MM.1S (cell line): ENCODE measurements around the gene TLE5.

Experiments
- DNase-seq: peaks from one replicate; pipeline ENCODE4 v3.0.0-alpha.2; 2015
- H2AFZ ChIP-seq: fragments of 300-600 bp; sonication (generic); 2 replicates; pipeline ENCODE4 v1.6.0; 2016; ENCODE audit warnings: antibody characterized with exemption, low read length
- H3F3A ChIP-seq: fragments of 300-600 bp; sonication (generic); 2 replicates; pipeline ENCODE4 v1.6.1; 2016; ENCODE audit warnings: mild to moderate bottlenecking, antibody characterized with exemption, low read length, moderate library complexity, mixed read lengths; ENCODE audit not compliant: insufficient read depth
- H3K27ac ChIP-seq: fragments of 300-600 bp; sonication (generic); 2 replicates; pipeline ENCODE4 v1.5.1; 2016; ENCODE audit warnings: mild to moderate bottlenecking, low read length
- H3K27me3 ChIP-seq: fragments of 300-600 bp; sonication (generic); replicated peaks from 2 replicates; pipeline ENCODE4 v1.6.0; 2016; ENCODE audit warnings: low read length; ENCODE audit not compliant: insufficient read depth
- H3K36me3 ChIP-seq: fragments of 300-600 bp; sonication (generic); replicated peaks from 2 replicates; pipeline ENCODE4 v1.6.1; 2016; ENCODE audit warnings: mild to moderate bottlenecking, low read length, mixed read lengths; ENCODE audit not compliant: insufficient read depth
- H3K4me1 ChIP-seq: fragments of 300-600 bp; sonication (generic); 2 replicates; pipeline ENCODE4 v1.6.1; 2016; ENCODE audit warnings: low read length, mixed read lengths
- H3K4me2 ChIP-seq: fragments of 300-600 bp; sonication (generic); 2 replicates; pipeline ENCODE4 v1.6.0; 2016; ENCODE audit warnings: low read depth, low read length
- H3K4me3 ChIP-seq: fragments of 300-600 bp; sonication (generic); 2 replicates; pipeline ENCODE4 v1.5.1; 2016; ENCODE audit warnings: low read length, mixed read lengths
- H3K79me2 ChIP-seq: fragments of 300-600 bp; sonication (generic); 2 replicates; pipeline ENCODE4 v1.6.1; 2016; ENCODE audit warnings: mixed run types, low read length, mixed read lengths
- H3K9ac ChIP-seq: fragments of 300-600 bp; sonication (generic); 2 replicates; pipeline ENCODE4 v1.6.1; 2016; ENCODE audit warnings: low read length, mixed read lengths
- H3K9me2 ChIP-seq: fragments of 300-600 bp; sonication (generic); replicated peaks from 2 replicates; pipeline ENCODE4 v1.6.1; 2016; ENCODE audit warnings: mild to moderate bottlenecking, low read length, mixed read lengths; ENCODE audit not compliant: insufficient read depth
- H3K9me3 ChIP-seq: fragments of 300-600 bp; sonication (generic); replicated peaks from 2 replicates; pipeline ENCODE4 v1.6.1; 2016; ENCODE audit warnings: mild to moderate bottlenecking, low read length, mixed read lengths; ENCODE audit not compliant: insufficient read depth
- H4K20me1 ChIP-seq: fragments of 300-600 bp; sonication (generic); 2 replicates; pipeline ENCODE4 v1.6.1; 2016; ENCODE audit warnings: mild to moderate bottlenecking, low read length, moderate library complexity, mixed read lengths; ENCODE audit not compliant: insufficient read depth
- EZH2 ChIP-seq: fragments of 300-600 bp; sonication (generic); optimal IDR thresholded peaks from 2 replicates; pipeline ENCODE3; 2017; ENCODE audit warnings: low read depth, mild to moderate bottlenecking, antibody characterized with exemption, low read length, mixed read lengths
- EZH2phosphoT487 ChIP-seq: fragments of 300-600 bp; sonication (generic); IDR thresholded peaks from 2 replicates; pipeline ENCODE4 v1.6.1; 2018; ENCODE audit warnings: antibody characterized with exemption, low read length
- TF ChIP-seq, protein P1 (sequence below): fragments of 300-600 bp; sonication (generic); IDR thresholded peaks from 2 replicates; pipeline ENCODE4 v1.5.1; 2016; ENCODE audit warnings: antibody characterized with exemption, low read length, mixed read lengths

Gene TLE5

DNA sequence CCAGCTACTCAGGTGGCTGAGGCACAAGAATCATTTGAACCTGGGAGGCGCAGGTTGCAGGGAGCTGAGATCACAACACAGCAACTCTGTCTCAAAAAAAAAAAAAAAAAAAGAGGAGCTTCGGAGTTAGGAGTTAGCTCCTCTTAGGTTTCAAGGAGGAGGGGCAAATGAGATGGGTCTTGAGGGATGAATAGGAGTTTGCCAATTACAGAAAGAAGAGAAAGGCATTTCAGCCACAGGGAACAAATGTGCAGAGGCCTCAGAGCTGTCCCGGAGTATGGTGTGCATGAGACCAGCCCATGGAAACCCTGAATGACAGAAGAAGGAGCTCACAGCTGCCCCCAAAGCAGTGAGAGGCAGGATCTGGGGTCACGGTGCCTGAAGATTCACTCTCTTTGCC, 57.8 kb downstream of the TLE5 start:
- no peaks in the 10 kb centered on the region for H3K4me1 ChIP-seq
- no peaks in the 10 kb centered on the region for H4K20me1 ChIP-seq
- H3K27ac ChIP-seq: no peak overlapping the region
- DNase-seq: no peak
- no peak overlapping the region for H3K9ac ChIP-seq
- TF ChIP-seq EZH2: no peak
- TF ChIP-seq, protein P1, sequence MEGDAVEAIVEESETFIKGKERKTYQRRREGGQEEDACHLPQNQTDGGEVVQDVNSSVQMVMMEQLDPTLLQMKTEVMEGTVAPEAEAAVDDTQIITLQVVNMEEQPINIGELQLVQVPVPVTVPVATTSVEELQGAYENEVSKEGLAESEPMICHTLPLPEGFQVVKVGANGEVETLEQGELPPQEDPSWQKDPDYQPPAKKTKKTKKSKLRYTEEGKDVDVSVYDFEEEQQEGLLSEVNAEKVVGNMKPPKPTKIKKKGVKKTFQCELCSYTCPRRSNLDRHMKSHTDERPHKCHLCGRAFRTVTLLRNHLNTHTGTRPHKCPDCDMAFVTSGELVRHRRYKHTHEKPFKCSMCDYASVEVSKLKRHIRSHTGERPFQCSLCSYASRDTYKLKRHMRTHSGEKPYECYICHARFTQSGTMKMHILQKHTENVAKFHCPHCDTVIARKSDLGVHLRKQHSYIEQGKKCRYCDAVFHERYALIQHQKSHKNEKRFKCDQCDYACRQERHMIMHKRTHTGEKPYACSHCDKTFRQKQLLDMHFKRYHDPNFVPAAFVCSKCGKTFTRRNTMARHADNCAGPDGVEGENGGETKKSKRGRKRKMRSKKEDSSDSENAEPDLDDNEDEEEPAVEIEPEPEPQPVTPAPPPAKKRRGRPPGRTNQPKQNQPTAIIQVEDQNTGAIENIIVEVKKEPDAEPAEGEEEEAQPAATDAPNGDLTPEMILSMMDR: no peak
- no peak for TF ChIP-seq EZH2phosphoT487
- H3K9me3 ChIP-seq: no peaks in the 10 kb centered on the region
- no peaks in the 10 kb centered on the region for H3K79me2 ChIP-seq
- no peak overlapping the region for H3K4me2 ChIP-seq
- no peaks in the 10 kb centered on the region for H3K36me3 ChIP-seq
- peaks cover 71% of the 10 kb centered on the region for H3K27me3 ChIP-seq
- no peak overlapping the region for H2AFZ ChIP-seq
- no peaks in the 10 kb centered on the region for H3F3A ChIP-seq
- no peak overlapping the region for H3K4me3 ChIP-seq
- no peaks in the 10 kb centered on the region for H3K9me2 ChIP-seq

DNA sequence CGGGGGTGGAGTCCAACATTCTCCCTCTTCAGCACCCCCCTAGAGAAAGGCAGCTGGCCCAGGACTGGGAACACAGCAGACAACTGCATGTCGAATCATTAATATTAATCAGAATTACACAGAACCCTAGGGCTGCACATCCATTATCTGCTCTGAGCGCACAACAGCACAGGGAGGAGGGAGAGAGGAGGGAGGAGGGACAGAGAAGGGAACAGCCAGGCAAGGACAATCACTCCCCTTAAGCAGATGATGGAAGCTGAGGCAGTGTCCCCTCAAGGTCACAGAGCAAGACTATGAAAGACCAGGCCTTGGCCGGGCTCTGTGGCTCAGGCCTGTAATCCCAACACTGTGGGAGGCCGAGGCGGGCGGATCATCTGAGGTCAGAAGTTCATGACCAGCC, 59.2 kb downstream of the TLE5 start:
- Histone ChIP-seq H3K27ac (no peak overlapping the region), H2AFZ (no peak overlapping the region), H3K36me3 (no peaks in the 10 kb centered on the region), H3K9ac (no peak overlapping the region), H3K4me3 (no peak overlapping the region), H3K9me3 (no peaks in the 10 kb centered on the region), H4K20me1 (no peaks in the 10 kb centered on the region), H3F3A (no peaks in the 10 kb centered on the region), H3K4me2 (no peak overlapping the region), H3K27me3 (peaks cover 67% of the 10 kb centered on the region), H3K9me2 (no peaks in the 10 kb centered on the region), H3K79me2 (no peaks in the 10 kb centered on the region), H3K4me1 (no peaks in the 10 kb centered on the region)
- TF ChIP-seq, protein P1: no peak
- DNase-seq: no peak
